Prostate gland (tissue), 2 donors: ENCODE measurements around the gene MPZL1. TPM values are rescaled to one million over a fixed set of nuclear protein-coding genes. Genes with fewer than 3 reads are reported as not detected.

ENCODE experiments used
- DNase-seq: peaks from one replicate; pipeline ENCODE4 v3.0.0-alpha.2; 2019; ENCODE audit warnings: low spot score
- H3K27ac ChIP-seq, 2 donors: fragments of 200-600 bp; sonication (generic); 2 replicates each; pipeline ENCODE4 v1.5.1; 2017 to 2019
- H3K27me3 ChIP-seq: fragments of 200-600 bp; sonication (generic); replicated peaks from 2 replicates; pipeline ENCODE4 v1.5.1; 2019; ENCODE audit not compliant: insufficient read depth
- H3K36me3 ChIP-seq, 2 donors: fragments of 200-600 bp; sonication (generic); 1 replicate in 1 of 2; 2 replicates in 1 of 2; pipeline versions ENCODE4 v1.5.1 to v1.8.1; 2017 to 2019
- H3K4me1 ChIP-seq: fragments of 200-600 bp; sonication (generic); replicated peaks from 2 replicates; pipeline ENCODE4 v1.5.1; 2019
- H3K4me3 ChIP-seq, 2 donors: fragments of 200-600 bp; sonication (generic); 2 replicates each; pipeline ENCODE4 v1.5.1; 2017 to 2019
- H3K9me3 ChIP-seq: fragments of 200-600 bp; sonication (generic); 2 replicates; pipeline ENCODE4 v1.5.1; 2017
- CTCF ChIP-seq, 4 experiments: fragments of 200-600 bp in 2 of 4; fragments of 450-650 bp in 2 of 4; sonication (generic) in 2 of 4; IDR thresholded peaks; 1 replicate in 3 of 4; 2 replicates in 1 of 4; pipeline ENCODE4 v1.5.1; 2016 to 2019; ENCODE audit warnings: antibody characterized with exemption in 4 of 4, mild to moderate bottlenecking in 2 of 4, moderate library complexity in 2 of 4
- POLR2A ChIP-seq: fragments of 450-650 bp; IDR thresholded peaks from one replicate; pipeline ENCODE4 v1.6.1; 2016; ENCODE audit warnings: antibody characterized with exemption, mild to moderate bottlenecking
- POLR2AphosphoS5 ChIP-seq: sonication (generic); formaldehyde crosslinking; IDR thresholded peaks from one replicate; pipeline ENCODE4 v1.6.1; 2017; ENCODE audit warnings: antibody characterized with exemption
- WGBS: methylation state at CpG from one replicate; pipeline ENCODE4 v1.1.5; 2018; 5-methylcytosine and 5-hydroxymethylcytosine counted together
- intact Hi-C: fragments of 100-400 bp; cut with DNase I; formaldehyde crosslinking; loops from one replicate; pipeline ENCODE4 v1.14.2; 2022
- total RNA-seq, 2 donors: library from RNA; depleted of rRNA; stranded (reverse); fragments of >200 nt; gene quantifications; one replicate each; pipeline ENCODE4 v1.1.0, GENCODE V29; 2016

MPZL1 gene
- total RNA-seq, 2 donors from 2014 or later, result 52.5 to 135 TPM

- H3K9me3 ChIP-seq, result no peaks in the 10 kb centered on the region
- peak overlapping the region in 1 of 2 donors; percentile 67 for H3K27ac ChIP-seq
- H3K4me1 ChIP-seq, result no peaks in the 10 kb centered on the region
- TF ChIP-seq CTCF (IDR thresholded peaks at IDR 0.05) (no peak), POLR2A (no peak), POLR2AphosphoS5 (no peak)
- no peaks in the 10 kb centered on the region for H3K36me3 ChIP-seq
- no peaks in the 10 kb centered on the region for H3K27me3 ChIP-seq
- no peak for DNase-seq
- peak overlapping the region; percentile 24 to 28 for H3K4me3 ChIP-seq
- 75% methylated on average over 12 of the region's 12 CpGs for WGBS
- intact Hi-C loops, result no loop called here
These were observed 99.0 kb downstream of the MPZL1 start for GRCh38 chr1:167820684-167821355.

GRCh38 chr1:167821356-167821685 is 99.5 kb downstream of the MPZL1 start:
- no peaks in the 10 kb centered on the region for H3K36me3 ChIP-seq
- H3K9me3 ChIP-seq, result no peaks in the 10 kb centered on the region
- TF ChIP-seq CTCF (IDR thresholded peaks at IDR 0.05), result no peak
- TF ChIP-seq POLR2AphosphoS5, result no peak
- no peaks in the 10 kb centered on the region for H3K27me3 ChIP-seq
- intact Hi-C loops, result no loop called here
- no peak for DNase-seq
- no peaks in the 10 kb centered on the region for H3K4me1 ChIP-seq
- WGBS, result 86% methylated on average over 6 of the region's 6 CpGs
- no peak overlapping the region for H3K4me3 ChIP-seq
- no peak overlapping the region for H3K27ac ChIP-seq

- DNase-seq, result no peak
- no peaks in the 10 kb centered on the region for H3K9me3 ChIP-seq
- TF ChIP-seq POLR2AphosphoS5, result no peak
- TF ChIP-seq POLR2A, result no peak
- TF ChIP-seq CTCF (IDR thresholded peaks at IDR 0.05), result no peak
- intact Hi-C loops, result no loop called here
- H3K27me3 ChIP-seq, result no peaks in the 10 kb centered on the region
- no peaks in the 10 kb centered on the region for H3K36me3 ChIP-seq
- no peaks in the 10 kb centered on the region for H3K4me1 ChIP-seq
- H3K4me3 ChIP-seq, result no peak overlapping the region
- WGBS, result 80% methylated on average over 4 of the region's 4 CpGs
- no peak overlapping the region for H3K27ac ChIP-seq
These were observed 100.3 kb downstream of the MPZL1 start for GRCh38 chr1:167821969-167822685.

GRCh38 chr1:167824163-167824794 is 102.5 kb downstream of the MPZL1 start:
- WGBS, result 48% methylated on average over 9 of the region's 9 CpGs
- Histone ChIP-seq H3K9me3 (no peaks in the 10 kb centered on the region), H3K36me3 (no peaks in the 10 kb centered on the region), H3K4me3 (no peak overlapping the region), H3K27ac (no peak overlapping the region), H3K27me3 (no peaks in the 10 kb centered on the region), H3K4me1 (no peaks in the 10 kb centered on the region)
- intact Hi-C loops, result no loop called here
- no peak for DNase-seq
- TF ChIP-seq POLR2A, result no peak

GRCh38 chr1:167825419-167826079 is 103.8 kb downstream of the MPZL1 start:
- Histone ChIP-seq H3K27ac (no peak overlapping the region), H3K9me3 (no peaks in the 10 kb centered on the region), H3K4me1 (no peaks in the 10 kb centered on the region), H3K27me3 (no peaks in the 10 kb centered on the region), H3K36me3 (no peaks in the 10 kb centered on the region), H3K4me3 (no peak overlapping the region)
- no peak for TF ChIP-seq POLR2AphosphoS5
- no peak for TF ChIP-seq CTCF (IDR thresholded peaks at IDR 0.05)
- TF ChIP-seq POLR2A, result no peak
- intact Hi-C loops, result no loop called here
- DNase-seq, result no peak
- 86% methylated on average over 4 of the region's 4 CpGs for WGBS
